Measurements from ENCODE around the gene GKAP1.

- TF ChIP-seq, protein P1, sequence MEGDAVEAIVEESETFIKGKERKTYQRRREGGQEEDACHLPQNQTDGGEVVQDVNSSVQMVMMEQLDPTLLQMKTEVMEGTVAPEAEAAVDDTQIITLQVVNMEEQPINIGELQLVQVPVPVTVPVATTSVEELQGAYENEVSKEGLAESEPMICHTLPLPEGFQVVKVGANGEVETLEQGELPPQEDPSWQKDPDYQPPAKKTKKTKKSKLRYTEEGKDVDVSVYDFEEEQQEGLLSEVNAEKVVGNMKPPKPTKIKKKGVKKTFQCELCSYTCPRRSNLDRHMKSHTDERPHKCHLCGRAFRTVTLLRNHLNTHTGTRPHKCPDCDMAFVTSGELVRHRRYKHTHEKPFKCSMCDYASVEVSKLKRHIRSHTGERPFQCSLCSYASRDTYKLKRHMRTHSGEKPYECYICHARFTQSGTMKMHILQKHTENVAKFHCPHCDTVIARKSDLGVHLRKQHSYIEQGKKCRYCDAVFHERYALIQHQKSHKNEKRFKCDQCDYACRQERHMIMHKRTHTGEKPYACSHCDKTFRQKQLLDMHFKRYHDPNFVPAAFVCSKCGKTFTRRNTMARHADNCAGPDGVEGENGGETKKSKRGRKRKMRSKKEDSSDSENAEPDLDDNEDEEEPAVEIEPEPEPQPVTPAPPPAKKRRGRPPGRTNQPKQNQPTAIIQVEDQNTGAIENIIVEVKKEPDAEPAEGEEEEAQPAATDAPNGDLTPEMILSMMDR (IDR thresholded peaks at IDR 0.05), result no peak
- no peak for TF ChIP-seq ZFX (IDR thresholded peaks at IDR 0.05; ENCODE audit: borderline replicate concordance)
Observed at GRCh38 chr9:83707518-83707767, 110.1 kb downstream of the GKAP1 start.
